BLaER1 (cell line): ENCODE measurements around the gene DNAH17.
A peak's percentile ranks its signal among the peaks of the same experiment; 100 is the strongest.

Experiments
- H3K27ac ChIP-seq: shearing (Covaris generic); formaldehyde crosslinking; 2 replicates; pipeline ENCODE4 v1.8.1; 2022
- H3K27me3 ChIP-seq: shearing (Covaris generic); formaldehyde crosslinking; 2 replicates; pipeline ENCODE4 v1.8.1; 2022
- H3K36me3 ChIP-seq: shearing (Covaris generic); formaldehyde crosslinking; 2 replicates; pipeline ENCODE4 v1.8.1; 2022
- H3K4me1 ChIP-seq: shearing (Covaris generic); formaldehyde crosslinking; 2 replicates; pipeline ENCODE4 v1.8.1; 2022
- H3K4me2 ChIP-seq: shearing (Covaris generic); formaldehyde crosslinking; 2 replicates; pipeline ENCODE4 v1.8.1; 2022
- H3K4me3 ChIP-seq: shearing (Covaris generic); formaldehyde crosslinking; 2 replicates; pipeline ENCODE4 v1.8.1; 2022
- H3K9ac ChIP-seq: shearing (Covaris generic); formaldehyde crosslinking; 2 replicates; pipeline ENCODE4 v1.8.1; 2022
- H3K9me3 ChIP-seq: shearing (Covaris generic); formaldehyde crosslinking; 2 replicates; pipeline ENCODE4 v1.8.1; 2022
- H4K20me1 ChIP-seq: shearing (Covaris generic); formaldehyde crosslinking; 2 replicates; pipeline ENCODE4 v1.8.1; 2022
- Cebpa-rat ChIP-seq: shearing (Covaris generic); IDR thresholded peaks from 2 replicates; pipeline ENCODE4 v1.8.1; 2022

The DNAH17 gene

DNA sequence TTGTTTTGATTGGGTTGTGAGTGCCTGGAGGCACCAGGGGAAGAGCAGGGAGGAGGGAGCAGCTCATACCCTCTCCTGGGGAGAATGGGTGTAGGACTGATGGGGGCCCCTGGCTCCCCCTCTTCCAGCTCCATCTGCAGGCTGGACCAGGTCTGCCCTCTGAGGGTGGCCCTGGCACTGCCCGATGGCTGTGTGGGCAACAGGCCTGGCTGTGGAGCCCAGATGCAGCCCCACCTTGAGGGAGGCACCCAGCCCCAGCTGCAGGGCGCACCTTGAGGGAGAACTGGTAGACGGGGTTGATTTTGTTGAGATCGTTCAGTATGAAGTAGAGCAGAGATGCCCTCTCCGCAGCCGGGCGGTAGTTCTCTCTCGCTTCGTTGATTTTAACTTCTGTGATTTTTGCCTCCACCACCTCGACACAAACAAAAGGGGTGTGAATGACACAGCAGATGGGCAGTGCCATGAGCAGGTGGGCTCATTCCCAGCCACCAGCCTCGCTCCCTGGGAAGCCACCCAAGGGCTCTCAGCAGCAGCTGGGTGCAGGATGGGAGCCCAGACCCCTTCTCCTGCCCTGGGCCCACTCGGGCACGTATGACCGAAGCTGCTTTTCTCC lies 127.1 kb downstream of the DNAH17 start:
- Histone ChIP-seq H3K4me2 (peak overlapping the region; percentile 85), H3K9me3 (no peaks in the 10 kb centered on the region), H3K27ac (peak overlapping the region; percentile 73), H3K9ac (peak overlapping the region; percentile 53), H3K4me1 (peaks cover 38% of the 10 kb centered on the region), H3K4me3 (peak overlapping the region; percentile 31; the same call in 1 of the 2 replicates), H4K20me1 (no peaks in the 10 kb centered on the region), H3K36me3 (no peaks in the 10 kb centered on the region), H3K27me3 (no peaks in the 10 kb centered on the region)
- TF ChIP-seq Cebpa-rat, result no peak

DNA sequence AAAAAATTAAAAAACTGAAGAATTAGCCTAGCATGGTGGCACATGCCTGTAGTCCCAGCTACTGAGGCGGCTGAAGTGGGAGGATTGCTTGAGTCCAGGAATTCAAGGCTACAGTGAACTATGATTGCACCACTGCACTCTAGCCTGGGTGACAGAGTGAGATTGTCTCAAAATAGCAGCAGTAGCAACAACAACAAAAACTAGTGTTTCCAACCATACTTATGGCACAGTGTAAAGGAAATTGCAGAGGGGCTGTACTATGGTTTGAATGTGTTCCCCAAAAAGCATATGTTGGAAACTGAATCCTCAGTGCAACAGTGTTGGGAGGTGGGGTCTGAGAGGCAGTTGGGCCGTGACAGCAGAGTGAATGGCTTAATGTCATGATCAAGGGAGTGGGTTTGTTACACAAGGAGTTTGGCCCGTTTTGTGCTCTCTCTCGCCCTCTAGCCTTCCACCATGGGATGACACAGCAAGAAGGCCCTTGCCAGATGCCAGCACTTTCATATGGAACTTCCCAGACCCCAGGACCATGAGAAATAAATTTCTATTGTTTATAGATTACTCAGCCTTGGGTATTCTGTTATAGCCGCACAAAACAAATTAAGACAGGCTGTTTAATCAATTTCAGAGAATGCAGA lies 128.7 kb downstream of the DNAH17 start:
- TF ChIP-seq Cebpa-rat, result no peak
- H3K4me2 ChIP-seq, result peak overlapping the region; percentile 28; the same call in 1 of the 2 replicates
- no peaks in the 10 kb centered on the region for H3K27me3 ChIP-seq
- no peak overlapping the region for H3K9ac ChIP-seq
- no peaks in the 10 kb centered on the region for H3K9me3 ChIP-seq
- H3K4me3 ChIP-seq, result no peak overlapping the region
- peaks cover 38% of the 10 kb centered on the region for H3K4me1 ChIP-seq
- H4K20me1 ChIP-seq, result no peaks in the 10 kb centered on the region
- no peak overlapping the region for H3K27ac ChIP-seq
- H3K36me3 ChIP-seq, result no peaks in the 10 kb centered on the region

DNA sequence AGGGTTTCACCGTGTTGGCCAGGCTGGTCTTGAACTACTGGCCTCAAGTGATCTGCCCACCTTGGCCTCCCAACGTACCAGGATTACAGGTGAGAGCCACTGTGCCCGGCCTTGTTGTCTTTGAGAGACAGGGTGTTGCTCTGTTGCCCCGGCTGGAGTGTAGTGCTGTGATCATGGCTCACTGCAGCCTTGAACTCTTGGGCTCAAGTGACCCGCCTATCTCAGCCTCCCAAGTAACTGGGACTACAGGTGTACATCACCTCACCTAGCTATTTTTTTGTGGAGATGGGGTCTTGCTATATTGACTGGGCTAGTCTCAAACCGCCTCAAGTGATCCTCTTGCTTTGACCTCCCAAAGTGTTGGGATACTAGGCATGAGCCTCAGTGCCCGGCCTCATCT lies 130.4 kb downstream of the DNAH17 start:
- H3K9ac ChIP-seq, result no peak overlapping the region
- TF ChIP-seq Cebpa-rat, result no peak
- H3K4me1 ChIP-seq, result peaks cover 39% of the 10 kb centered on the region
- H3K4me2 ChIP-seq, result no peak overlapping the region
- H3K9me3 ChIP-seq, result no peaks in the 10 kb centered on the region
- no peaks in the 10 kb centered on the region for H3K36me3 ChIP-seq
- no peaks in the 10 kb centered on the region for H3K27me3 ChIP-seq
- H4K20me1 ChIP-seq, result no peaks in the 10 kb centered on the region
- H3K4me3 ChIP-seq, result no peak overlapping the region
- no peak overlapping the region for H3K27ac ChIP-seq

DNA sequence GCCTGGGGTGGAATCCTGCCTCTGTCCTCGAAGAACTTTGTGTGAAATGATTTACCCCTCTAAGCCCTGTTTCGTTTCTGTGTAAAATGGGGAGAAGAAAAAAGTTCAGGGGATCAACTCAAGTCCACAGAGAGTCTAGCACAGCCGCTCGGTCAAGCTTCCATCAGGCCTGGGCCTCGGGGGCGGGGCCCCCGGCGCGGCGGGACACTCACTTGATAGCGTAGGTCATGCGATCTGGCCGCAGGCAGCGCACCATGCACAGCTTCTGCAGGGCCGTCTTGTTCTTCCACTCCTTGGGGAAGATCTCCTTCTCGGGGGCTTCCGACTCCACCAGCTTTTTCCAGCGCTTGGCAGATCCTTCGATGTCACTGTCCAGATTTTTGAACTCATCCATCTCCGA lies 132.8 kb downstream of the DNAH17 start:
- no peaks in the 10 kb centered on the region for H3K9me3 ChIP-seq
- no peaks in the 10 kb centered on the region for H3K27me3 ChIP-seq
- no peak overlapping the region for H3K4me2 ChIP-seq
- H3K36me3 ChIP-seq, result no peaks in the 10 kb centered on the region
- peaks cover 27% of the 10 kb centered on the region for H3K4me1 ChIP-seq
- H3K27ac ChIP-seq, result no peak overlapping the region
- no peak overlapping the region for H3K4me3 ChIP-seq
- TF ChIP-seq Cebpa-rat, result no peak
- no peaks in the 10 kb centered on the region for H4K20me1 ChIP-seq
- no peak overlapping the region for H3K9ac ChIP-seq

DNA sequence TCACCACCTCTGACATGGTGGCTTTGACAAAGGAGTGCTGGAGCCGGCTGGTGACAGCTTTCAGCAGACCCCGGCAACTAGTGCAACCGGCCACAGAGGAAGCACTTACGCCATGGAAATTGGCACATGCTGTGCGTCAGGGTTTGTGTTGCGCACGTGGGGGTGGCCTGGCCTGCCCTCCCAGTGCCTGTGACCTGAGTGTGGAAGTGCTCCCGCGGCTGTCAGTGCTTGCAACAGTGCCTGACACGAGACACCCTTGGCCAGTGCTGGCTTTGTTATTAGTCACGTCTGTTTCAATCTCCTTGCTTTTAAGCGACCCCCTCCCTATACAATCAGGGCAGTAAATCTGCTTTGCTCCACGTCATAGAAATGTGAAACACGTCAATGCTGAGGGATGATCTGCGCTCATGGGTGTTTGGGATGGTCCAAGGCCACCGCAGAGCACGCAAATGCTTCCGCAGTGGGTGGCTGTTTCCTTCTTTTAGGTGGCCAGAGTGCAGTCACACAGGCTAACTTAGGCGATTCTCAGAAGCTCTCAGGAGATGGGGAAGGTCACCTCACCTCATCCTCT lies 134.5 kb downstream of the DNAH17 start:
- Histone ChIP-seq H3K9me3 (no peaks in the 10 kb centered on the region), H4K20me1 (no peaks in the 10 kb centered on the region), H3K9ac (no peak overlapping the region), H3K36me3 (no peaks in the 10 kb centered on the region), H3K4me3 (no peak overlapping the region), H3K4me1 (peaks cover 17% of the 10 kb centered on the region), H3K4me2 (no peak overlapping the region), H3K27me3 (no peaks in the 10 kb centered on the region), H3K27ac (no peak overlapping the region)
- TF ChIP-seq Cebpa-rat, result no peak

DNA sequence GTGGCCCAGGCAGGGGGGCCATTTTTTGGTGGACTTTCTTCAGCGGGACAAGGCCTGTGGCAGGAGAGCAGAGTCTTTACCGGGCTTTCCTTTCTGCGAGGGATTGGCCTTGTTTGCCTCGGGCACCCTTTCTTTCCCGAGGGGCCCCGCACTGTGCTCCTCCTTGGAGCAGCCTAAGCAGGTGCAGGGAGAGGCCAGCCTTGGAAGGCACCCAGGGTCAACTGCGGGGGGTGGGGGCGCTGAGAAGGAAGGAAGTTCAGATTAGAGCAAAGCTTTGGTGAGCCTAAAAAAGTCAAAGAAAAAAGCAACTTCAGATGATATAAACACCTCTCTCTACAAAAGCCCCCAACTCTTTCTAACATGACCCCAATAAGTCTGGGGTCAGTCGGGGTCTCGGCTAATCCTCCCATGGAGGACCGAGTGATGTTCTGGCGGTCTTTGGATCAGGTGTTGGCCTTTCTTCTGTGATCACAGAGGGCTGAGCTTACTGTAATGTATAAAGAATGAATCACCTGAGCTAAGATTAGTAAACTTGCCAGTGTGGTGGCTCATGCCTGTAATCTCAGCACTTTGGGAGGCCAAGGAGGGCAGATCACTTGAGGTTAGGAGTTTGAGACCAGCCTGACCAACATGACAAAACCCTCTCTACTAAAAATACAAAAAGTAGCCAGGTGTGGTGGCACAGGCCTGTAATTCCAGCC lies 135.8 kb downstream of the DNAH17 start:
- Histone ChIP-seq H3K27me3 (no peaks in the 10 kb centered on the region), H3K9me3 (no peaks in the 10 kb centered on the region), H3K27ac (peak overlapping the region; percentile 55; the same call in 1 of the 2 replicates), H3K36me3 (no peaks in the 10 kb centered on the region), H4K20me1 (no peaks in the 10 kb centered on the region), H3K4me3 (no peak overlapping the region), H3K9ac (peak overlapping the region; percentile 48; the same call in 1 of the 2 replicates), H3K4me2 (peak overlapping the region; percentile 71), H3K4me1 (peaks cover 17% of the 10 kb centered on the region)
- TF ChIP-seq Cebpa-rat, result no peak

DNA sequence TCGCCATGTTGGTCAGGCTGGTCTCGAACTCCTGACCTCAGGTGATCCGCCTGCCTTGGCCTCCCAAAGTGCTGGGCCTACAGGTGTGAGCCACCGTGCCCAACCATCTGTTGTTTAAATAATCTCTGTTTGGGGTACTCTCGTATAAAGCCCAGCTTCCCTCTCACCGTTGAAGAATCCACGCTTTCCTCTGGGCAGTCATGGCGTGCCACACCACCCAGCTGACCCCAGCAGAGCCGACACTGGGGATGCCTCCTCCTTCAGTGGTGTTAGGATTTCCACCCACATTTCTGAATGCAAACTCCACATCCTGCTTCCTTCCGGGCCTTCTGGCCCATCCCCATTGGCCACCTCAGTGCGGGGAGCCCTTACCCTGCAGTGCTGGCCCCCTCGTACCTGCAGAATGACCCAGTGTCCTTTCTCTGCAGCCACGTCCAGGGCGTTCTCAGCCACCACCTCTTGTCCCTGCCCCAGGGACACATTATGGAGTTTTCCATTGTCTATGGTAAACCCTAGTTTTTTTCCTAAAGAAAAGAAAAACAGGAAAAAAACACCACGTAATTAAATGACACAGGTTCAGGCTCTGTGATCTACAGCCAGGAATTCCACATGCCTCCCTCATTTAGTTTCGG lies 138.4 kb downstream of the DNAH17 start:
- no peak for TF ChIP-seq Cebpa-rat
- H3K4me2 ChIP-seq, result no peak overlapping the region
- H3K4me1 ChIP-seq, result peaks cover 23% of the 10 kb centered on the region
- no peaks in the 10 kb centered on the region for H3K27me3 ChIP-seq
- H3K36me3 ChIP-seq, result no peaks in the 10 kb centered on the region
- no peak overlapping the region for H3K4me3 ChIP-seq
- H4K20me1 ChIP-seq, result no peaks in the 10 kb centered on the region
- no peaks in the 10 kb centered on the region for H3K9me3 ChIP-seq
- no peak overlapping the region for H3K27ac ChIP-seq
- H3K9ac ChIP-seq, result no peak overlapping the region

DNA sequence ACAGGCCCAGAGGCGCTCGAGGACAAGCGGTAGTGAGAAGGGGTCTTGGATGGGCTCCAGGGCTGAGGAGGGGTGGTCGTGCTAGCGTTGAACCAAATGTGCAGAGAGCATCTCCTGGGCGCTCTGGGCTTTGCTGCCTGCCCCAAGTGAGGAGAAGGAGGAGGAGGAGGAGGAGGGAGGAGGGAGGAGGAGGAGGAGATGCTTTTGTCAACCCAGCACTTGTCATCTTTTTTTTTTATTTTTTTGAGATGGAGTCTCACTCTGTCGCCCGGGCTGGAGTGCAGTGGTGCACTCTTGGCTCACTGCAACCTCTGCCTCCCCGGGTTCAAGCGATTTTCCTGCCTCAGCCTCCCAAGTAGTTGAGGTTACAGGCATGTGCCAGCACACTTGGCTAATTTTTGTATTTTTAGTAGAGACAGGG lies 138.9 kb downstream of the DNAH17 start:
- Histone ChIP-seq H3K36me3 (no peaks in the 10 kb centered on the region), H3K4me2 (no peak overlapping the region), H3K27me3 (no peaks in the 10 kb centered on the region), H4K20me1 (no peaks in the 10 kb centered on the region), H3K27ac (no peak overlapping the region), H3K4me3 (no peak overlapping the region), H3K9me3 (no peaks in the 10 kb centered on the region), H3K4me1 (peaks cover 26% of the 10 kb centered on the region), H3K9ac (no peak overlapping the region)
- TF ChIP-seq Cebpa-rat, result no peak

DNA sequence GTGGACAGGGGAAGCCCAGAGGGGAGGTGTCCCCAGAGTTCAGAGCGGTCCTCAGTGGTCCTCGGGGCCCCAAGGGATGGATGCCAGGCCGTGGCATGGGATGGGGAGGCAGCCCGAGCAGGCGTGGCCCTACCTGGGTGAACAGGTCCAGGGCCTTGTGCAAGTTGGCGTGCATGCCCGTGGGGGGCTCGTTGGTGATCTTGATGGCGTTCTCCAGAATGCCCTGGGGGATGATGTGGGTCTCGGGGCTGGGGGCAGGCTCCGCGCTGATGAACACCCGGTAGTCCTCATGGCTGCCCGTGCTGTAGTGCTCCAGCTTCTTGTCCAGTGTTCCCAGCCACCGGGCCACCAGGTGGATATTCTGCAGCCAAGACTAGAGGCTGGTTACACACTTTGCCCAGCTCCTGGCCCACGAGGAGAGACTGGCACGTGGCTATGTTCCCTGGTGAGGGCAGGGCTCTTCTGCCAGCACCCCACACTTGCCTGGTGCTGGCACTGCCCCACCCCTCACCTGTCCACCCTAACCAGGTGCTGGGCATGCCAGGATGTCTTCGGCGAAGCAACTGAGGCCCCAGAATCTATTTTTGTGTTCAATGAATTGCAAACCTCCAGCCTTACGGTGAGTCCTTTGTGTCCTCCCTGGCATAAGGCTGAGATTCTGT lies 139.6 kb downstream of the DNAH17 start:
- no peak overlapping the region for H3K27ac ChIP-seq
- H4K20me1 ChIP-seq, result no peaks in the 10 kb centered on the region
- no peak for TF ChIP-seq Cebpa-rat
- H3K9me3 ChIP-seq, result no peaks in the 10 kb centered on the region
- no peaks in the 10 kb centered on the region for H3K27me3 ChIP-seq
- H3K4me1 ChIP-seq, result peaks cover 32% of the 10 kb centered on the region
- no peak overlapping the region for H3K9ac ChIP-seq
- H3K4me3 ChIP-seq, result no peak overlapping the region
- no peak overlapping the region for H3K4me2 ChIP-seq
- no peaks in the 10 kb centered on the region for H3K36me3 ChIP-seq
